Transverse colon (tissue), 4 donors: Measurements from ENCODE around the gene NMBR. TPM values are rescaled to one million over a fixed set of nuclear protein-coding genes. Genes with fewer than 3 reads are reported as not detected.

ENCODE experiments used
- DNase-seq: peaks from one replicate; pipeline ENCODE4 v3.0.0-alpha.2; 2019
- H3K27ac ChIP-seq, 4 donors: fragments of 200-600 bp; sonication (generic); 2 replicates each; pipeline ENCODE4 v1.5.1; 2016 to 2018; ENCODE audit warnings: inconsistent platforms in 4 of 4
- H3K27me3 ChIP-seq: fragments of 200-600 bp; sonication (generic); 2 replicates; pipeline ENCODE4 v1.5.1; 2017; ENCODE audit warnings: inconsistent platforms
- H3K36me3 ChIP-seq, 4 donors: fragments of 200-600 bp; sonication (generic); 2 replicates each; pipeline ENCODE4 v1.5.1; 2017 to 2019; ENCODE audit warnings: inconsistent platforms in 4 of 4
- H3K4me1 ChIP-seq, 4 donors: fragments of 200-600 bp; sonication (generic); 2 replicates each; pipeline ENCODE4 v1.5.1; 2017 to 2020; ENCODE audit warnings: inconsistent platforms in 4 of 4
- H3K4me3 ChIP-seq, 4 donors: fragments of 200-600 bp; sonication (generic); 1 replicate in 1 of 4; 2 replicates in 3 of 4; pipeline versions ENCODE4 v1.5.1 to v1.6.1; 2017 to 2019; ENCODE audit warnings: inconsistent platforms in 4 of 4
- H3K9me3 ChIP-seq, 2 donors: fragments of 200-600 bp; sonication (generic); 2 replicates each; pipeline ENCODE4 v1.5.1; 2017 to 2019; ENCODE audit warnings: inconsistent platforms in 2 of 2
- EP300 ChIP-seq: sonication (generic); formaldehyde crosslinking; IDR thresholded peaks from one replicate; pipeline ENCODE4 v1.6.1; 2017; ENCODE audit warnings: antibody characterized with exemption, low read depth
- POLR2A ChIP-seq: fragments of 450-650 bp; IDR thresholded peaks from one replicate; pipeline ENCODE4 v1.6.1; 2016; ENCODE audit warnings: antibody characterized with exemption, mild to moderate bottlenecking, moderate library complexity
- POLR2AphosphoS5 ChIP-seq, 3 donors: sonication (generic); formaldehyde crosslinking; IDR thresholded peaks; one replicate each; pipeline ENCODE4 v1.6.1; 2016; ENCODE audit warnings: antibody characterized with exemption in 3 of 3
- WGBS, 2 donors: methylation state at CpG; one replicate each; pipeline ENCODE4 v1.1.5; 2018; ENCODE audit warnings: low coverage in 1 of 2; 5-methylcytosine and 5-hydroxymethylcytosine counted together
- in situ Hi-C, 4 donors: fragments of 200-750 bp; cut with MboI; loops; one replicate each; pipeline versions ENCODE4 v1.15.0 to v1.15.1; 2017; ENCODE audit warnings: low sequenced_read_pairs in 3 of 4, low pct_ligation_motif_present in 1 of 4, low pct_unique_long_range_greater_than_20kb in 1 of 4
- intact Hi-C: fragments of 100-400 bp; cut with DNase I; formaldehyde crosslinking; loops from one replicate; pipeline ENCODE4 v1.15.1; 2023; ENCODE audit warnings: low total_unique reads
- total RNA-seq, 4 donors: library from RNA; depleted of rRNA; stranded (reverse); fragments of >200 nt; gene quantifications; one replicate each; pipeline ENCODE4 v1.1.0, GENCODE V29; 2016
- TF ChIP-seq, protein P1 (sequence below), 5 experiments: fragments of 200-600 bp in 3 of 5; fragments of 450-650 bp in 2 of 5; sonication (generic) in 3 of 5; IDR thresholded peaks; 1 replicate in 2 of 5; 2 replicates in 3 of 5; pipeline ENCODE4 v1.5.1; 2016 to 2017; ENCODE audit warnings: antibody characterized with exemption in 5 of 5, inconsistent platforms in 3 of 5, mild to moderate bottlenecking in 2 of 5, moderate library complexity in 1 of 5

Gene NMBR
- total RNA-seq, 4 donors from 2014 or later = not detected

DNA sequence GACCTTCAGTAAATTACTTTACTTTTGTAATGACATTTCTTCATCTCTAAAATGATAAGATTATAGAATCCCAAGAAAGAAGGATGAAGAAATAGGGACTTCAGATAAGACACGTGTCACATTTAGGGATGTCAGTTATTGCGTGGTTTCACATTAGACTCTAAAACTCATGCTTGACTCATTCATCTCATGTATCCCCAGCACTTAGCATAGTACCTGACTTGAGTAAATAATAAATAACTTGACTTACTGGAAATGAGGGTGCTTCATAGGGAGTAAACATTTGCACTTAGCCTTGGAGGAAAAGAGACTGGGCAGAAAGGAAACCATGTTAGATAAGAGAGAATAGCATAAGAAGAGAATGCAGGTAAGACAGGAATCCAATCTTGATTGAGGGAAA lies 37.4 kb upstream of the NMBR start:
- Histone ChIP-seq H3K36me3 (no peaks in the 10 kb centered on the region), H3K9me3 (no peaks in the 10 kb centered on the region), H3K4me1 (no peaks in the 10 kb centered on the region), H3K4me3 (no peak overlapping the region), H3K27me3 (no peaks in the 10 kb centered on the region), H3K27ac (no peak overlapping the region)
- TF ChIP-seq EP300 = no peak
- TF ChIP-seq, protein P1, sequence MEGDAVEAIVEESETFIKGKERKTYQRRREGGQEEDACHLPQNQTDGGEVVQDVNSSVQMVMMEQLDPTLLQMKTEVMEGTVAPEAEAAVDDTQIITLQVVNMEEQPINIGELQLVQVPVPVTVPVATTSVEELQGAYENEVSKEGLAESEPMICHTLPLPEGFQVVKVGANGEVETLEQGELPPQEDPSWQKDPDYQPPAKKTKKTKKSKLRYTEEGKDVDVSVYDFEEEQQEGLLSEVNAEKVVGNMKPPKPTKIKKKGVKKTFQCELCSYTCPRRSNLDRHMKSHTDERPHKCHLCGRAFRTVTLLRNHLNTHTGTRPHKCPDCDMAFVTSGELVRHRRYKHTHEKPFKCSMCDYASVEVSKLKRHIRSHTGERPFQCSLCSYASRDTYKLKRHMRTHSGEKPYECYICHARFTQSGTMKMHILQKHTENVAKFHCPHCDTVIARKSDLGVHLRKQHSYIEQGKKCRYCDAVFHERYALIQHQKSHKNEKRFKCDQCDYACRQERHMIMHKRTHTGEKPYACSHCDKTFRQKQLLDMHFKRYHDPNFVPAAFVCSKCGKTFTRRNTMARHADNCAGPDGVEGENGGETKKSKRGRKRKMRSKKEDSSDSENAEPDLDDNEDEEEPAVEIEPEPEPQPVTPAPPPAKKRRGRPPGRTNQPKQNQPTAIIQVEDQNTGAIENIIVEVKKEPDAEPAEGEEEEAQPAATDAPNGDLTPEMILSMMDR (IDR thresholded peaks at IDR 0.05) = no peak
- no peak for TF ChIP-seq POLR2A
- TF ChIP-seq POLR2AphosphoS5 (IDR thresholded peaks at IDR 0.05) = no peak
- no peak for DNase-seq
- WGBS, 2 donors = 94 to 95% methylated on average over 2 of the region's 2 CpGs
- in situ Hi-C loops = no loop called here
- intact Hi-C loops = no loop called here

- H3K4me3 ChIP-seq = no peak overlapping the region
- no peak for DNase-seq
- no peaks in the 10 kb centered on the region for H3K27me3 ChIP-seq
- no peaks in the 10 kb centered on the region for H3K4me1 ChIP-seq
- TF ChIP-seq POLR2A (no peak), EP300 (no peak), POLR2AphosphoS5 (IDR thresholded peaks at IDR 0.05) (no peak)
- TF ChIP-seq, protein P1 (IDR thresholded peaks at IDR 0.05) = no peak
- 88 to 98% methylated on average over 1 of the region's 1 CpG for WGBS, 2 donors
- H3K27ac ChIP-seq = no peak overlapping the region
- H3K9me3 ChIP-seq = peaks cover 0 to 3% of the 10 kb centered on the region in 2 donors
- intact Hi-C loops = no loop called here
- no peaks in the 10 kb centered on the region for H3K36me3 ChIP-seq
- in situ Hi-C loops = no loop called here
Observed at GRCh38 chr6:142183351-142183750, 36.4 kb upstream of the NMBR start.

- H3K9me3 ChIP-seq = peaks cover 0 to 8% of the 10 kb centered on the region in 2 donors
- H3K36me3 ChIP-seq = peaks cover 0 to 4% (median 0%) of the 10 kb centered on the region in 4 donors
- DNase-seq = no peak
- H3K27ac ChIP-seq = no peak overlapping the region
- H3K4me1 ChIP-seq = no peaks in the 10 kb centered on the region
- in situ Hi-C loops (no loop called here), intact Hi-C loops (no loop called here)
- no peak overlapping the region for H3K4me3 ChIP-seq
- H3K27me3 ChIP-seq = no peaks in the 10 kb centered on the region
- TF ChIP-seq, protein P1 (IDR thresholded peaks at IDR 0.05) = no peak
- TF ChIP-seq EP300 (no peak), POLR2AphosphoS5 (IDR thresholded peaks at IDR 0.05) (no peak), POLR2A (no peak)
Observed at GRCh38 chr6:142182004-142182403, 35.1 kb upstream of the NMBR start.

GRCh38 chr6:142178129-142178528 lies 31.2 kb upstream of the NMBR start:
- in situ Hi-C loops (no loop called here), intact Hi-C loops (no loop called here)
- H3K4me3 ChIP-seq = no peak overlapping the region
- TF ChIP-seq POLR2A (no peak), EP300 (no peak)
- TF ChIP-seq, protein P1 (IDR thresholded peaks at IDR 0.05) = no peak
- H3K27ac ChIP-seq = no peak overlapping the region
- no peaks in the 10 kb centered on the region for H3K27me3 ChIP-seq
- H3K4me1 ChIP-seq = no peaks in the 10 kb centered on the region
- no peak for DNase-seq
- peaks cover 0 to 4% (median 1%) of the 10 kb centered on the region in 4 donors for H3K36me3 ChIP-seq
- H3K9me3 ChIP-seq = peaks cover 0 to 8% of the 10 kb centered on the region in 2 donors
